ENCODE measurements around the gene UAP1L1. TPM values are rescaled to one million over a fixed set of nuclear protein-coding genes. Genes with fewer than 3 reads are reported as not detected.

The UAP1L1 gene
- total and polyA plus RNA-seq, 9 of the 15 experiments (the other 6 are each of a cell fraction or from before 2014, with no cell fraction given), result 0.20 to 8.6 (median 3.7) TPM

DNA sequence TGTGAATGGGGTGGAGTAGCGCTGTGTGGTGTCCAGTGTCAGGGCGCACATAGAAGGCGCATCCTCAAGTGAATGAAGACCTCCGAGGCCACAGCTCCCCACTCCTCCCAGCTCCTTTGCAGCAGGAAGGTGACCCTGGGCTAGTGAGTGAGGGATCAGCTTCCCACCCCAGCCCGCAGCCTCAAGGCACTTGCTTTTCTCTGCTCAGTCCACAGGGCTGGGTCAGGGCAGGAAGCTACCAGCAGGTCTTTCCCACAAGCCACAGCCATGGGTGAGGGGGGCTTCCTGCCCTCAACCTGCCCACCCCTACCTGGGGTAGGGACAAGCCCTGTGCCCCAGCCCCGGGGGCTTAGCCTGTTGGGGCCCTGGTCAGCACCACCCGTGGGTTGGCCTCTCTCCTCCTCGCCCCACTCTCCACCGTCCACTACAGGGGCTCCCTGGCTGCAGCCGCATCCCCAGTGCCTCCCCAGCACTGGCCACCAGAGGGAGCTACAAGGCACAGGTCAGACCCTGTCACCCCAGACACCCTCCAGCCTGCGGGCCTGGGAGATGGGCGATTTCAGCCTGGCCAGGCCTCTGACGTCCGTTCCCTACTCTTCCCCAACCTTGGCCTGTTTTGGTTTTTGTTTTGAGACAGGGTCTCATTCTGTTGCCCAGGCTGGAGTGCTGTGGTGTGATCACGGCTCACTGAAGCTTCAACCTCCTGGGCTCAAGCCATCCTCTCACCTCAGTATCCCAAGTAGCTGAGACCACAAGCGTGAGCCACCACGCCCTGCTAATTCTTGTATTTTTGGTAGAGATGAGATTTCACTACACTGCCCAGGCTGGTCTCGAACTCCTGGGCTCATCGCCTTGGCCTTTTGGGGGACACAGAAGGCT is 48.0 kb upstream of the UAP1L1 start (continued):
- TF ChIP-seq FIP1L1 (IDR thresholded peaks at IDR 0.05; ENCODE audit: low read depth, low read length, poor library complexity, severe bottlenecking), result no peak
- TF ChIP-seq TOE1 (IDR thresholded peaks at IDR 0.05; ENCODE audit: borderline replicate concordance), result 0 out of 2 replicates have a peak, but pooled peaks have one; percentile 12
- no peak for TF ChIP-seq TOE1 (CRISPR knock-in tag; IDR thresholded peaks at IDR 0.05; ENCODE audit: borderline replicate concordance, low read depth)
- TF ChIP-seq, protein P1, sequence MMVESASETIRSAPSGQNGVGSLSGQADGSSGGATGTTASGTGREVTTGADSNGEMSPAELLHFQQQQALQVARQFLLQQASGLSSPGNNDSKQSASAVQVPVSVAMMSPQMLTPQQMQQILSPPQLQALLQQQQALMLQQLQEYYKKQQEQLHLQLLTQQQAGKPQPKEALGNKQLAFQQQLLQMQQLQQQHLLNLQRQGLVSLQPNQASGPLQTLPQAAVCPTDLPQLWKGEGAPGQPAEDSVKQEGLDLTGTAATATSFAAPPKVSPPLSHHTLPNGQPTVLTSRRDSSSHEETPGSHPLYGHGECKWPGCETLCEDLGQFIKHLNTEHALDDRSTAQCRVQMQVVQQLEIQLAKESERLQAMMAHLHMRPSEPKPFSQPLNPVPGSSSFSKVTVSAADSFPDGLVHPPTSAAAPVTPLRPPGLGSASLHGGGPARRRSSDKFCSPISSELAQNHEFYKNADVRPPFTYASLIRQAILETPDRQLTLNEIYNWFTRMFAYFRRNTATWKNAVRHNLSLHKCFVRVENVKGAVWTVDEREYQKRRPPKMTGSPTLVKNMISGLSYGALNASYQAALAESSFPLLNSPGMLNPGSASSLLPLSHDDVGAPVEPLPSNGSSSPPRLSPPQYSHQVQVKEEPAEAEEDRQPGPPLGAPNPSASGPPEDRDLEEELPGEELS (CRISPR knock-in tag; IDR thresholded peaks at IDR 0.05; ENCODE audit: borderline replicate concordance), result no peak
- no peak for TF ChIP-seq SMARCC2 (IDR thresholded peaks at IDR 0.05; ENCODE audit: low read depth)
- TF ChIP-seq, protein P2, sequence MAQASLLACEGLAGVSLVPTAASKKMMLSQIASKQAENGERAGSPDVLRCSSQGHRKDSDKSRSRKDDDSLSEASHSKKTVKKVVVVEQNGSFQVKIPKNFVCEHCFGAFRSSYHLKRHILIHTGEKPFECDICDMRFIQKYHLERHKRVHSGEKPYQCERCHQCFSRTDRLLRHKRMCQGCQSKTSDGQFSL (CRISPR knock-in tag; IDR thresholded peaks at IDR 0.05), result no peak; the same call in 1 of the 2 replicates
- TF ChIP-seq, protein P2 (tag; IDR thresholded peaks at IDR 0.05), result no peak
- no peak for TF ChIP-seq GABPB1 (CRISPR knock-in tag; IDR thresholded peaks at IDR 0.05)
- no peak for TF ChIP-seq NUFIP1 (IDR thresholded peaks at IDR 0.05; ENCODE audit: partially characterized antibody)
- no peak for TF ChIP-seq ZFP1 (CRISPR knock-in tag; IDR thresholded peaks at IDR 0.05)
- no peak for TF ChIP-seq SLC30A9 (CRISPR knock-in tag; IDR thresholded peaks at IDR 0.05)
- no peak for TF ChIP-seq ADNP (tag; IDR thresholded peaks at IDR 0.05)
- no peak for TF ChIP-seq JUN (IDR thresholded peaks at IDR 0.05; ENCODE audit: borderline replicate concordance, low read depth, low read length)
- 0 out of 2 replicates have a peak, but pooled peaks have one; percentile 6 for TF ChIP-seq JUN (CRISPR knock-in tag; IDR thresholded peaks at IDR 0.05; ENCODE audit: borderline replicate concordance)
- TF ChIP-seq LCOR (CRISPR knock-in tag; IDR thresholded peaks at IDR 0.05), result no peak
- TF ChIP-seq YBX1 (IDR thresholded peaks at IDR 0.05), result no peak
- no peak for TF ChIP-seq ZNF124 (CRISPR knock-in tag; IDR thresholded peaks at IDR 0.05)
- TF ChIP-seq, protein P3, sequence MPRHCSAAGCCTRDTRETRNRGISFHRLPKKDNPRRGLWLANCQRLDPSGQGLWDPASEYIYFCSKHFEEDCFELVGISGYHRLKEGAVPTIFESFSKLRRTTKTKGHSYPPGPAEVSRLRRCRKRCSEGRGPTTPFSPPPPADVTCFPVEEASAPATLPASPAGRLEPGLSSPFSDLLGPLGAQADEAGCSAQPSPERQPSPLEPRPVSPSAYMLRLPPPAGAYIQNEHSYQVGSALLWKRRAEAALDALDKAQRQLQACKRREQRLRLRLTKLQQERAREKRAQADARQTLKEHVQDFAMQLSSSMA (CRISPR knock-in tag; IDR thresholded peaks at IDR 0.05), result no peak
- TF ChIP-seq, protein P4, sequence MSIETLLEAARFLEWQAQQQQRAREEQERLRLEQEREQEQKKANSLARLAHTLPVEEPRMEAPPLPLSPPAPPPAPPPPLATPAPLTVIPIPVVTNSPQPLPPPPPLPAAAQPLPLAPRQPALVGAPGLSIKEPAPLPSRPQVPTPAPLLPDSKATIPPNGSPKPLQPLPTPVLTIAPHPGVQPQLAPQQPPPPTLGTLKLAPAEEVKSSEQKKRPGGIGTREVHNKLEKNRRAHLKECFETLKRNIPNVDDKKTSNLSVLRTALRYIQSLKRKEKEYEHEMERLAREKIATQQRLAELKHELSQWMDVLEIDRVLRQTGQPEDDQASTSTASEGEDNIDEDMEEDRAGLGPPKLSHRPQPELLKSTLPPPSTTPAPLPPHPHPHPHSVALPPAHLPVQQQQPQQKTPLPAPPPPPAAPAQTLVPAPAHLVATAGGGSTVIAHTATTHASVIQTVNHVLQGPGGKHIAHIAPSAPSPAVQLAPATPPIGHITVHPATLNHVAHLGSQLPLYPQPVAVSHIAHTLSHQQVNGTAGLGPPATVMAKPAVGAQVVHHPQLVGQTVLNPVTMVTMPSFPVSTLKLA (conservative IDR thresholded peaks at IDR 0.05), result no peak
- TF ChIP-seq NFXL1 (CRISPR knock-in tag; IDR thresholded peaks at IDR 0.05), result no peak
- peak; percentile 91 for TF ChIP-seq ESRRA (IDR thresholded peaks at IDR 0.05; ENCODE audit: borderline replicate concordance, low read depth)
- no peak for TF ChIP-seq XRCC3 (IDR thresholded peaks at IDR 0.05)
- no peak for TF ChIP-seq FOXJ3 (CRISPR knock-in tag; IDR thresholded peaks at IDR 0.05)

All from K562 (cell line).